IMR-90 (cell line): ENCODE results near the gene WDR37. TPM values are rescaled to one million over a fixed set of nuclear protein-coding genes. Genes with fewer than 3 reads are reported as not detected.

Experiments used
- ATAC-seq: fragments of 200-7000 bp; cut with Tn5 transposase; 2 replicates; pipeline ENCODE4 v1.9.1; 2020; ENCODE audit warnings: low read depth, mild to moderate bottlenecking, moderate library complexity
- BruUV-seq: library from RNA; stranded (reverse); fragments of 400-500 nt; replicated peaks from 2 replicates; lab custom pipeline; 2021; lab: Mats Ljungman, UMichigan
- CTCF ChIA-PET: fragments of 300-600 bp; formaldehyde crosslinking; extraction: SDS; loops from one replicate; lab custom pipeline; 2021; ENCODE audit warnings: antibody characterized with exemption; lab: Yijun Ruan, JAX
- POLR2A ChIA-PET: fragments of 300-600 bp; sonication (Branson Sonifier 250); formaldehyde crosslinking; loops from one replicate; lab custom pipeline; 2022; ENCODE audit warnings: antibody characterized with exemption; ENCODE audit not compliant: unreplicated experiment; lab: Charles Lee
- DNase-seq: peaks from one replicate; pipeline ENCODE4 v3.0.0; 2013
- H2AFZ ChIP-seq: replicated peaks from 2 replicates; pipeline ENCODE3; 2013; ENCODE audit warnings: low read length, mild to moderate bottlenecking; ENCODE audit not compliant: poor library complexity
- H2AK5ac ChIP-seq: 2 replicates; pipeline ENCODE4 v1.6.1; 2013; ENCODE audit warnings: low read depth, low read length, inconsistent platforms
- H2AK9ac ChIP-seq: replicated peaks from 2 replicates; pipeline ENCODE3; 2013; ENCODE audit warnings: mild to moderate bottlenecking, low read depth, low read length, moderate library complexity; ENCODE audit not compliant: poor library complexity
- H2BK120ac ChIP-seq: 2 replicates; pipeline ENCODE4 v1.6.1; 2013; ENCODE audit warnings: low read depth, low read length, inconsistent platforms
- H2BK15ac ChIP-seq: 3 replicates; pipeline ENCODE4 v1.6.1; 2013; ENCODE audit warnings: low read depth, low read length, inconsistent platforms
- H2BK20ac ChIP-seq: 2 replicates; pipeline ENCODE4 v1.6.1; 2013; ENCODE audit warnings: low read depth, mild to moderate bottlenecking, inconsistent platforms, low read length, moderate library complexity
- H2BK5ac ChIP-seq: 2 replicates; pipeline ENCODE4 v1.6.1; 2013; ENCODE audit warnings: mild to moderate bottlenecking, low read depth, low read length, inconsistent platforms; ENCODE audit not compliant: poor library complexity, severe bottlenecking
- H3K14ac ChIP-seq: replicated peaks from 2 replicates; pipeline ENCODE4 v1.6.1; 2013; ENCODE audit warnings: low read depth, low read length, inconsistent platforms
- H3K18ac ChIP-seq: 2 replicates; pipeline ENCODE4 v1.6.1; 2013; ENCODE audit warnings: low read depth, low read length, control low read depth
- H3K23ac ChIP-seq: 2 replicates; pipeline ENCODE4 v1.6.1; 2013; ENCODE audit warnings: low read depth, low read length, inconsistent platforms
- H3K27ac ChIP-seq: 2 replicates; pipeline ENCODE4 v1.5.1; 2013; ENCODE audit warnings: mild to moderate bottlenecking, control low read depth, low read length; ENCODE audit not compliant: insufficient read depth
- H3K27me3 ChIP-seq: 2 replicates; pipeline ENCODE4 v1.6.1; 2013; ENCODE audit warnings: low read length; ENCODE audit not compliant: control insufficient read depth, insufficient read depth
- H3K36me3 ChIP-seq: 2 replicates; pipeline ENCODE4 v1.6.1; 2013; ENCODE audit warnings: low read length, mixed read lengths; ENCODE audit not compliant: control insufficient read depth, insufficient read depth
- H3K4ac ChIP-seq: 2 replicates; pipeline ENCODE4 v1.6.1; 2013; ENCODE audit warnings: low read depth, low read length, inconsistent platforms
- H3K4me1 ChIP-seq: 2 replicates; pipeline ENCODE4 v1.6.1; 2013; ENCODE audit warnings: low read length, mixed read lengths; ENCODE audit not compliant: control insufficient read depth, insufficient read depth
- H3K4me2 ChIP-seq: 2 replicates; pipeline ENCODE4 v1.6.1; 2013; ENCODE audit warnings: low read depth, mild to moderate bottlenecking, control low read depth, low read length, moderate library complexity
- H3K4me3 ChIP-seq: 2 replicates; pipeline ENCODE4 v1.5.1; 2013; ENCODE audit warnings: low read depth, mild to moderate bottlenecking, control low read depth, low read length, moderate library complexity; ENCODE audit not compliant: insufficient read depth
- H3K56ac ChIP-seq: 2 replicates; pipeline ENCODE4 v1.6.1; 2013; ENCODE audit warnings: low read length, inconsistent platforms; ENCODE audit not compliant: insufficient read depth; ENCODE audit errors: extremely low read depth
- H3K79me1 ChIP-seq, 2 experiments: 2 replicates each; pipeline ENCODE4 v1.6.1; 2013; ENCODE audit warnings: low read length in 2 of 2, inconsistent platforms in 1 of 2, low read depth in 1 of 2
- H3K9ac ChIP-seq: 2 replicates; pipeline ENCODE4 v1.6.1; 2013; ENCODE audit warnings: low read depth, low read length, control low read depth
- H3K9me1 ChIP-seq: 2 replicates; pipeline ENCODE4 v1.6.1; 2013; ENCODE audit warnings: low read length, inconsistent platforms; ENCODE audit not compliant: insufficient read depth
- H3K9me3 ChIP-seq: 2 replicates; pipeline ENCODE4 v1.6.1; 2013; ENCODE audit warnings: low read length; ENCODE audit not compliant: control insufficient read depth, insufficient read depth
- H4K20me1 ChIP-seq: 2 replicates; pipeline ENCODE4 v1.6.1; 2013; ENCODE audit warnings: low read length, inconsistent platforms; ENCODE audit not compliant: insufficient read depth
- H4K5ac ChIP-seq: 2 replicates; pipeline ENCODE4 v1.6.1; 2013; ENCODE audit warnings: mild to moderate bottlenecking, low read depth, low read length, control low read depth
- H4K8ac ChIP-seq, 2 experiments: 2 replicates each; pipeline ENCODE4 v1.6.1; 2013; ENCODE audit warnings: low read depth in 2 of 2, low read length in 2 of 2, control low read depth in 1 of 2, inconsistent platforms in 1 of 2
- H4K91ac ChIP-seq: 2 replicates; pipeline ENCODE4 v1.6.1; 2013; ENCODE audit warnings: low read depth, low read length, inconsistent platforms; ENCODE audit not compliant: insufficient read depth
- BHLHE40 ChIP-seq: fragments of 150-350 bp; IDR thresholded peaks from 2 replicates; pipeline ENCODE4 v1.6.1; 2016; ENCODE audit warnings: mild to moderate bottlenecking, low read depth, low read length
- CTCF ChIP-seq: conservative IDR thresholded peaks from 2 replicates; pipeline ENCODE4 v1.5.1; 2012; ENCODE audit warnings: mild to moderate bottlenecking, low read depth, low read length, improper control_type of control experiment
- MAFK ChIP-seq: IDR thresholded peaks from 2 replicates; pipeline ENCODE4 v1.6.1; 2012; ENCODE audit warnings: low read depth, low read length, improper control_type of control experiment
- NFE2L2 ChIP-seq: fragments of 150-350 bp; IDR thresholded peaks from 2 replicates; pipeline ENCODE4 v1.6.1; 2016; ENCODE audit warnings: low read depth, mild to moderate bottlenecking, low read length
- POLR2A ChIP-seq: IDR thresholded peaks from 2 replicates; pipeline ENCODE4 v1.6.1; 2012; ENCODE audit warnings: mild to moderate bottlenecking, low read depth, low read length
- RAD21 ChIP-seq: IDR thresholded peaks from 2 replicates; pipeline ENCODE4 v1.6.1; 2012; ENCODE audit warnings: low read length, improper control_type of control experiment
- RCOR1 ChIP-seq: IDR thresholded peaks from 2 replicates; pipeline ENCODE4 v1.6.1; 2012; ENCODE audit warnings: mild to moderate bottlenecking, low read length, improper control_type of control experiment; ENCODE audit not compliant: insufficient replicate concordance
- RFX5 ChIP-seq: IDR thresholded peaks from 2 replicates; pipeline ENCODE4 v1.8.0; 2012; ENCODE audit warnings: low read depth, mild to moderate bottlenecking, low read length, moderate library complexity
- SMC3 ChIP-seq: fragments of 150-350 bp; IDR thresholded peaks from 2 replicates; pipeline ENCODE4 v1.6.1; 2016; ENCODE audit warnings: low read depth, mild to moderate bottlenecking, antibody characterized with exemption, low read length, moderate library complexity
- USF2 ChIP-seq: fragments of 150-350 bp; IDR thresholded peaks from 2 replicates; pipeline ENCODE4 v1.6.1; 2017; ENCODE audit warnings: mild to moderate bottlenecking, antibody characterized with exemption, low read length, low read depth
- WGBS, 2 experiments: methylation state at CpG; one replicate each; pipeline versions ENCODE4 v1.1.5 to v1.1.7; 2013; ENCODE audit warnings: missing lambda C conversion rate in 2 of 2; ENCODE audit not compliant: insufficient read length in 1 of 2; ENCODE audit errors: extremely low coverage in 2 of 2; 5-methylcytosine and 5-hydroxymethylcytosine counted together
- dilution Hi-C: fragments of 300-500 bp; cut with HindIII; formaldehyde crosslinking; loops from one replicate; pipeline ENCODE4 v1.14.3; 2018; ENCODE audit warnings: low sequenced_read_pairs; ENCODE audit not compliant: unreplicated experiment
- in situ Hi-C: fragments of 300-500 bp; cut with MboI; formaldehyde crosslinking; loops from 3 replicates; pipeline ENCODE4 v1.14.3; 2019; ENCODE audit warnings: low sequenced_read_pairs, inconsistent platforms, mixed read lengths
- intact Hi-C: fragments of 100-400 bp; cut with micrococcal nuclease; formaldehyde crosslinking; loops from 2 replicates; pipeline ENCODE4 v1.10.0; 2022
- polyA plus RNA-seq, 3 experiments: library from polyadenylated mRNA; depleted of rRNA; stranded (reverse); fragments of >200 nt; gene quantifications; 2 replicates each; pipeline ENCODE4 v1.2.3, GENCODE V29; 2012; ENCODE audit warnings: low replicate concordance in 1 of 3
- total RNA-seq: library from RNA; depleted of rRNA; stranded (reverse); fragments of >200 nt; gene quantifications from 2 replicates; pipeline ENCODE4 v1.2.3, GENCODE V29; 2012

WDR37 gene
- total and polyA plus RNA-seq, 2 of the 4 experiments (the other 2 are of a cell fraction), result 12.7 to 14.5 TPM

- no peaks in the 10 kb centered on the region for H3K79me1 ChIP-seq
- no TSS peak for BruUV-seq
- H3K9me1 ChIP-seq, result no peaks in the 10 kb centered on the region
- H2BK20ac ChIP-seq, result no peak overlapping the region
- H3K36me3 ChIP-seq, result no peaks in the 10 kb centered on the region
- H4K91ac ChIP-seq, result no peak overlapping the region
- intact Hi-C loops, result no loop called here
- H2BK5ac ChIP-seq, result no peak overlapping the region
- H2AK5ac ChIP-seq, result no peak overlapping the region
- H3K4me1 ChIP-seq, result no peaks in the 10 kb centered on the region
- DNase-seq, result no peak
- TF ChIP-seq RFX5 (no peak), SMC3 (no peak), CTCF (no peak), BHLHE40 (no peak), USF2 (no peak), RCOR1 (no peak), NFE2L2 (no peak), MAFK (no peak), POLR2A (no peak), RAD21 (no peak)
- no peak overlapping the region for H2AFZ ChIP-seq
- no peak overlapping the region for H2BK120ac ChIP-seq
- dilution Hi-C loops, result no loop called here
- H4K20me1 ChIP-seq, result no peaks in the 10 kb centered on the region
- POLR2A ChIA-PET, result no interaction called here
- no peak overlapping the region for H3K14ac ChIP-seq
- in situ Hi-C loops, result no loop called here
- H3K4me3 ChIP-seq, result no peak overlapping the region
- no peak overlapping the region for H3K23ac ChIP-seq
- H3K9me3 ChIP-seq, result peaks cover 4% of the 10 kb centered on the region
- H3K18ac ChIP-seq, result no peak overlapping the region
- H4K5ac ChIP-seq, result no peak overlapping the region
- no peak overlapping the region for H3K56ac ChIP-seq
- H3K27ac ChIP-seq, result no peak overlapping the region
- ATAC-seq, result no peak
- no peaks in the 10 kb centered on the region; the same call in 1 of the 2 replicates for H3K27me3 ChIP-seq
- 49% methylated on average over 4 of the region's 10 CpGs; no CpG with 5 or more reads in 1 of the 2 experiments for WGBS, 2 experiments
- no peak overlapping the region for H3K4me2 ChIP-seq
- H3K9ac ChIP-seq, result no peak overlapping the region
- H2AK9ac ChIP-seq, result no peak overlapping the region
- no peak overlapping the region for H4K8ac ChIP-seq
- no peak overlapping the region for H3K4ac ChIP-seq
- no peak overlapping the region for H2BK15ac ChIP-seq
- CTCF ChIA-PET, result no interaction called here
Observed at GRCh38 chr10:1137499-1138163, 81.4 kb downstream of the WDR37 start.
